Activated gamma-delta T cell treated with anti-CD3 and anti-CD28 coated beads, Interleukin-2, amount 50 U/mL, for 16 hours (primary cell): ENCODE measurements around the gene TTC34.
"Not testable (repeated sequence)": the region's sequence is repeated elsewhere in the genome, so short reads cannot be mapped to it uniquely, and the experiment has no call there.

Experiments
- DNase-seq: peaks from one replicate; pipeline ENCODE4 v3.0.0-alpha.2; 2020; ENCODE audit warnings: low read depth

Gene TTC34

GRCh38 chr1:2657909-2658308 lies 143.6 kb downstream of the TTC34 start:
- DNase-seq, result not testable (repeated sequence)

DNA sequence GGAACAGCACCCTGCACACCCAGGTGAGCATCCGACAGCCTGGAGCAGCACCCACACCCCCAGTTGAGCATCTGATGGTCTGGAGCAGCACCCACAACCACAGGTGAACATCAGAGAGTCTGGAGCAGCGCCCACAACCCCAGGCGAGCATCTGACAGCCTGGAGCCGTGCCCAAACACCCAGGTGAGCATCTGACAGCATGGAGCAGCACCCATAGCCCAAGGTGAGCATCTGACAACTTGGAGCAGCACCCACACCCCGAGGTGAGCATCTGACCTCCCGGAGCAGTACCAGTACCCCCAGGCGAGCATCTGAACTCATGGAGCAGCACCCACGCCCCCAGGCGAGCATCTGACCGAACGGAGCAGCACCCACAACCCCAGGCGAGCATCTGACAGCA lies 144.4 kb downstream of the TTC34 start:
- not testable (repeated sequence) for DNase-seq

DNA sequence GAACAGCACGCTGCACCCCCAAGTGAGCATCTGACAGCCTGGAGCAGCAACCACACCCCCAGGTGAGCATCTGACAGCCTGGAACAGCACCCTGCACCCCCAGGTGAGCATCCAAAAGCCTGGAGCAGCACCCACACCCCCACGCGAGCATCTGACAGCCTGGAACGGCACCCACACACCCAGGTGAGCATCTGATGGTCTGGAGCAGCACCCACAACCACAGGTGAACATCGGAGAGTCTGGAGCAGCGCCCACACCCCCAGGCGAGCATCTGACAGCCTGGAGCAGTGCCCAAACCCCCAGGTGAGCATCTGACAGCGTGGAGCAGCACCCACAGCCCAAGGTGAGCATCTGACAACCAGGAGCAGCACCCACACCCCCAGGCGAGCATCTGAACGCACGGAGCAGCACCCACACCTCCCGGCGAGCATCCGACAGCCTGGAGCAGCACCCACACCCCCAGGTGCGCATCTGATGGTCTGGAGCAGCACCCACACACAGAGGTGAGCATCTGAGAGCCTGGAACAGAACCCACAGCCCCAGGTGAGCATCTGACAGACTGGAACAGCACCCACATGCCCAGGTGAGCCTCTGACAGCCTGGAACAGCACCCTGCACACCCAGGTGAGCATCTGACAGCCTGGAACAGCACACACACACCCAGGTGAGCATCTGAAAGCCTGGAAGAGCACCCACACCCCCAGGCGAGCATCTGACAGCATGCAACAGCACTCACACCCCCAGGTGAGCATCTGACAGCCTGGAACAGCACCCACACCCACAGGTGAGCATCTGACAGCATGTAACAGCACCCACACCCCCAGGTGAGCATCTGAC lies 145.7 kb downstream of the TTC34 start:
- DNase-seq, result not testable (repeated sequence)

DNA sequence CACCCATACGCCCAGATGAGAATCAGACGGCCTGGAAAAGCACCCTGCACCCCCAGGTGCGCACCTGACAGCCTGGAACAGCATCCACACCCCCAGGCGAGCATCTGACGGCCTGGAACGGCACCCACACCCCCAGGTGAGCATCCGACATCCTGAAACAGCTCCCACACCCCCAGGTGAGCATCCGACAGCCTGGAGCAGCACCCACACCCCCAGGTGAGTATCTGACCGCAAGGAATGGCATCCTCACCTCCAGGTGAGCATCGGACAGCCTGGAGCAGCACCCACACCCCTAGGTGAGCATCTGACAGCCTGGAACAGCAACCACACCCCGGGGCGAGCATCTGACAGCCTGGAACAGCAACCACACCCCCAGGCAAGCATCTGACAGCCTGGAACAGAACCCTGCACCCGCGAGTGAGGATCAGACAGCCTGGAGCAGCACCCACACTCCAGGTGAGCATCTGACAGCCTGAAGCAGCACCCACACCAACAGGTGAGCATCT lies 147.0 kb downstream of the TTC34 start:
- not testable (repeated sequence) for DNase-seq

GRCh38 chr1:2653741-2654442 lies 147.6 kb downstream of the TTC34 start:
- DNase-seq, result not testable (repeated sequence)

GRCh38 chr1:2652926-2653571 lies 148.4 kb downstream of the TTC34 start:
- not testable (repeated sequence) for DNase-seq

DNA sequence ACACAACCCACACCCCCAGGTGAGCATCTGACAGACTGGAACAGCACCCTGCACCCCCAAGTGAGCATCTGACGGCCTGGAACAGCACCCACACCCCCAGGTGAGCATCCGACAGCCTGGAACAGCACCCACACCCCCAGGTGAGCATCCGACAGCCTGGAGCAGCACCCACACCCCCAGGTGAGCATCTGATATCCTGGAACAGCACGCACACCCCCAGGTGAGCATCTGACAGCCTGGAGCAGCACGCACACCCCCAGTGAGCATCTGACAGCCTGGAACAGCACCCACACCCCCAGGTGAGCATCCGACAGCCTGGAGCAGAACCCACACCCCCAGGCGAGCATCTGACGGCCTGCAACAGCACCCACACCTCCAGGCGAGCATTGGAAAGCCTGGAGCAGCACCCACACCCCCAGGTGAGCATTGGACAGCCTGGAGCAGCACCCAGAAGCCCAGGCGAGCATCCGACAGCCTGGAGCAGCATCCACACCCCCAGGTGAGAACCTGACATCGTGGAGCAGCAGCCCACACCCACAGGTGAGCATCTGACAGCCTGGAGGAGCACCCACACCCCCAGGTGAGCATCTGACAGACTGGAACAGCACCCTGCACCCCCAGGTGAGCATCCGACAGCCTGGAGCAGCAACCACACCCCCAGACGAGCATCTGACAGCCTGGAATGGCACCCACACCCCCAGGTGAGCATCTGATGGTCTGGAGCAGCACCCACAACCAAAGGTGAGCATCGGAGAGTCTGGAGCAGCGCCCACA lies 149.2 kb downstream of the TTC34 start:
- not testable (repeated sequence) for DNase-seq

DNA sequence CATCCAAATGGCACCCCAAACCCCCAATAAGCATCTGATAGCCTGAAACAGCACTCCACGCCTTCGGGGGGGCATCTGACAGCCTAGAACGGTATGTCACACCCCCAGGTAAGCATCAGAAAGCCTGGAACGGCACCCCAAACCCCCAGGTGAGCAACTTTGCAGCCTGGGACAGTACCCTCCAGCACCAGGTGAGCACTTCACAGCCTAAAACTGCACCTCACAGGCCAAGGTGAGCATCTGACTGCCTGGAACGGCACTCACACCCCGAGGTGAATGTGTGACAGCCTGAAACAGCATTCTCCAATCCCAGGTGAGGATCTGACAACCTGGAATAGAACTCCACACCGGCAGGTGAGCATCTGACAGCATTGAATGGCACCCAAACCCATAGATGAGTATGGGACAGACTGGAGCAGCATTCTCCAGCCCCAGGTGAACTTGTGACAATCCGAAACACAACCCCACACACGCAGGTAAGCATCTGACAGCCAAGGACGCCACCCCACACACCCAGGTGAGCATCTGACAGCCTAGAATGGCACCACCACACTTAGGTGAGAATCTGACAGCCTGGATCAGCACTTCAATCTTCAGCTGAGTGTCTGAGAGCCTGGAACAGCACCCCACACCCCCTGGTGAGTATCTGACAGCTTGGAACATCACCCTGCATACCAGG lies 150.4 kb downstream of the TTC34 start:
- no peak for DNase-seq

DNA sequence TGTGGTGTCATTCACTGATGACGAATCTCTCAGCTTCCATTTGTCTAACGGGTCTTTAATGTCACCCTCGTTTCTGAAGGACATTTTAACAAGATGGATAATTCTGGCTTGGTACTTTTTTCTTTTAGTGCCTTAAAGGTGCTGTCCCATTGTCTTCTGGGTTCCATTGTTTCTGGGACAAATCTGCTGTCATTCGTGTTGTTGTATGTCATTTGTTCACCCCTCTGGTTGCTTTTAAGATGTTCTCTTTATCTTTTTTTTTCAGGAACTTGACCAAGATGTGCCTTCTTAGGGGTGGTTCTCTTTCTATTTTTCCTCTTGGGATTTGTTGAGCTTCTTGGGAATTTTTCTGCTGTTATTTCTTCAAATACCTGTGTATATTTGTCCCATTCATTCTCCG lies 154.7 kb downstream of the TTC34 start:
- DNase-seq, result no peak

GRCh38 chr1:2645776-2646175 lies 155.7 kb downstream of the TTC34 start:
- no peak for DNase-seq

GRCh38 chr1:2645143-2645542 lies 156.3 kb downstream of the TTC34 start:
- no peak for DNase-seq

DNA sequence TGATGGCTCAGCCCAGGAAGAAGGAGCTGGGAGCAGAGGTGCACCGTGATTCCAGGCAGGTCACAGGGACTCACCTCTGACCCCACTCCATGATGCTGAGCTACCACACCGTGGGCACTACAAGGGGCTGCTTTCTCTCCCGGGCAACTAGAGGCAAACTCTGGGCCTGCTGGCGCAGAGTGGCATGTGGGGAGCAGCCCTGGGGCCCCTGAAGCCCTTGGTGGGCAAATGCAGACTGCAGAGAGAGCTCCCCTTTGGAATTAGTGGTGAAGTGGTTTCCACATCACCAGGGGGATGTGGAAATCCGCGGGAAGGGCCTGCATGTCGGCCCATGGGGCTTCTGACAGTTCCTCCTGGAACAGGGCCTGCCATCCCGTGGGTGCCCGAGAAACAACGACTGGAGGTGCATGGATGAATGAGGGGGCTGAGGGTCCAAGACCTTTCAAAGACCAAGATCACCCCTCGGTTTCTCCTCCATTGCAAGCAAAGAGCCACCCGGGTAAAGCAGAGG lies 156.8 kb downstream of the TTC34 start:
- no peak for DNase-seq

GRCh38 chr1:2644171-2644570 lies 157.3 kb downstream of the TTC34 start:
- no peak for DNase-seq

GRCh38 chr1:2643414-2644077 lies 157.9 kb downstream of the TTC34 start:
- DNase-seq, result no peak

DNA sequence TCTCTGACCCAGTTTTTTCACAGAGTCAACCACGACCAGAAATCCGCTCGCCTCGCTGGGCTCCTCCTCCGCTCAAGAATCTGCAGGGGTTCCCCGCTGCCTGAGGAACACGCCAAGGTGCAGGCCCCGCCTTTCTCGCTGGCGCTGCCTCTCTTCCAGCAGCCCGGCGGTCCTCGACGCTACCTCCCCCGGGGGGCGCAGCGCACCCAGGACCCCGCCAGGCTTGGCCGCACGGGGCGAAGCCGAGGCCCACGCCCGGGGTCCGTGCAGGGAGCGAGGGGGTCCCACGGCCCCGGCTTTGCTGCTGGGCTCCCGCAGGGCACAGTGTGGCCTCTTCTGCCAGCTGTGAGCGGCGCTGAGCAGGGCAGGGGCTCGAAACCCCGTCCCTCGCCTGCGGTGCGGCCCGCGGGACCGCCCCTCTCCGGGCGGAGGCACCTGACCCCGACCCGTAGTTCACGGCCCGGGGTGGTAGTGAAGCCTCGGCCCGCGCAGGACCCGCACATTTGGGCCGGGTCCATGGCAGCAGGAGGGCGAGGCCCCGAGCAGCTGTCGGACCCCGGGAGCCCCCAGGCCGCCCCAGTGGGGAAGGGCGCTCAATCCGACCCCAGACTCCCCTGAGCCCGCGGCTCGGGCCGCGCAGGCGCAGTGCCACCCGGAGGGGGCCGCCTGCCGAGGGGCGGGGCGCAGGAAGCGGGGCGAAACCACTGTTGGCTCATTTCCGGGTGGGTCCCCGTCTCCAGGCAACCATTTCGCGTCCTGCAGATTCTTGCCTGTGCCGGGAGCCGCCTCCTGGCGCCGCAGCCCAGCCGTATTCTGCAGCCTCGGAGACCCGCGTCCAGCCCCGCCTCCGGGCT lies 158.7 kb downstream of the TTC34 start:
- DNase-seq, result peak; percentile 94

GRCh38 chr1:2642131-2642559 lies 159.3 kb downstream of the TTC34 start:
- DNase-seq, result no peak

DNA sequence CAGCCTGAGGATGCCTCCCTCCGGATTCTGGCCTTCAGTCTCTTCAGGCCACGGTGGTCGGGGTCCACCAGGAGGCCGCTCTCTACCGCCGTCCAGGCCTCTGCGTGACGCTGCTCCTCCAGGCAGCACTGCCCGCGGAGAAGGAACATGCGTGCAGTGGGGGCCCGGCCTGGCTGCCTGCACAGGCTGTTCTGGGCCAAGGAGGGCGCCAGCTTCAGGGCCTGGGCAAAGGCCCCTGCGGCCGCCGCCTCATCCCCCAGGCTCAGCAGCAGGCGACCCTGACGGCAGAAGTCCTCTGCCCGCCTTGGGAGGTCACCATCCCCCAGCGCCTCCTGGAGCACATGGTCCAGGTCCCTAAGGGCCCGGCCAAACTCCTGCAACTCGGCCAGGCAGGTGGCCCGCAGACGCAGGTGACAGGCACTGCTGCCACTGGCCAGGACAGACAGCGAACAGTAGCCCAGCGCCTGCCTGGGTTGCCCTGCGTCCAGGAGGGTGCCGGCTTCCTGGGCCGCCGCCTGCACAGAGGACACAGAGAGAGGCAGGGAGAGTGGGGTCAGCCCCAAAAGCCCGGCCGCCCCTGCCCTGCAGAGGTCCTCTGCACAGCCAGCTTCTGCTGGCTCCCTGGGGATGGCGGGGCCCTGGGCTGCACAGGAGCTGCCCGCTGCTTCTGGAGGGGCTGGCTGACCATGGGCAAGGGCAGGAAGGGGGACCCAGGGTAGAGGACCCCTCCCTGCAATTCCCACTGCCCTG lies 159.9 kb downstream of the TTC34 start:
- no peak for DNase-seq

DNA sequence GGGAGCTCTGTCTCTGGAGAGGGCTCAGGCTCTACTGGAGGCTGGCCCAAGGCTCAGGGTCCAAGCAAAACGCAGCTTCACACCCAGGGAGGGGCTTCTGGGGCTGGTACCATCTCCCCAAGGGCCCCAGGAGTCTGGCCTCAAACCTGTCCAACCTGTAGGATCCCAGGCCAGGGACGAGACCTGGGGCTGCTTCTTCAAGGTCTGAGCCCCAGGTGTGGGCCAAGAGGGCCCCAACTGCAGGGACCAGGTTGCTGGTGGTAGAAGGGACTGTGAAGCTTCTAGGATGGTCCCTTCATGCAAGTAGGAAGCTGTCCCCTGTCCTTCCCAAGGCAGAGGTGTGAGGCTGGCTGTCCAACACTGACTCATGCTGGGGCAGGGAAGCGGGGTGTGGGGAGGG lies 160.9 kb downstream of the TTC34 start:
- no peak for DNase-seq
